Stimulated activated CD4-positive, alpha-beta T cell treated with anti-CD3 and anti-CD28 coated beads, Interleukin-12 subunit alpha, Interleukin-12 subunit beta, amount 100 ng/mL, for 4 hours (primary cell): ENCODE results near the gene STOM.

ENCODE experiments used
- DNase-seq: peaks from one replicate; pipeline ENCODE4 v3.0.0-alpha.2; 2020

Gene STOM

DNA sequence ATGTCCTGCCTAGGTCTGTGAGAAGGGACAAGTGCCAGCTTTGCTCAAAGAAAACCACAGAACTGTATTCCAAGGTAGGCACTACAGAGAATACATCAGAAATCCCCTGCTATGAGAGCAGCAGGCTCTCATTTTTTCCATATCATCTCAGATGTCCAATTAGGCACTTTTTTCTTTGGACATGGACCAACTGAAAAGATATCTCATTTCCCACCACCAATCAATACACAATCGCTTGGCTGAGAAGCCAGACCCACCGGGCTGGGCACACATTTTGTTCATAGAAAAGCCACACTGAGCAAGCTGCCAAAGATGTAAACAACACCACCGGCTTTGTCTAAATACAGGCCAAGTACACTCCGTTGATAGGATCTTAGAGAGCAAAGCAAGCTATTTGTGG is 25.9 kb downstream of the STOM start:
- no peak for DNase-seq

GRCh38 chr9:121340676-121341392 is 29.2 kb downstream of the STOM start:
- no peak for DNase-seq

- no peak for DNase-seq
Observed at GRCh38 chr9:121339437-121339836, 30.6 kb downstream of the STOM start.

- DNase-seq: no peak
Observed at GRCh38 chr9:121336665-121337064, 33.4 kb downstream of the STOM start.

DNA sequence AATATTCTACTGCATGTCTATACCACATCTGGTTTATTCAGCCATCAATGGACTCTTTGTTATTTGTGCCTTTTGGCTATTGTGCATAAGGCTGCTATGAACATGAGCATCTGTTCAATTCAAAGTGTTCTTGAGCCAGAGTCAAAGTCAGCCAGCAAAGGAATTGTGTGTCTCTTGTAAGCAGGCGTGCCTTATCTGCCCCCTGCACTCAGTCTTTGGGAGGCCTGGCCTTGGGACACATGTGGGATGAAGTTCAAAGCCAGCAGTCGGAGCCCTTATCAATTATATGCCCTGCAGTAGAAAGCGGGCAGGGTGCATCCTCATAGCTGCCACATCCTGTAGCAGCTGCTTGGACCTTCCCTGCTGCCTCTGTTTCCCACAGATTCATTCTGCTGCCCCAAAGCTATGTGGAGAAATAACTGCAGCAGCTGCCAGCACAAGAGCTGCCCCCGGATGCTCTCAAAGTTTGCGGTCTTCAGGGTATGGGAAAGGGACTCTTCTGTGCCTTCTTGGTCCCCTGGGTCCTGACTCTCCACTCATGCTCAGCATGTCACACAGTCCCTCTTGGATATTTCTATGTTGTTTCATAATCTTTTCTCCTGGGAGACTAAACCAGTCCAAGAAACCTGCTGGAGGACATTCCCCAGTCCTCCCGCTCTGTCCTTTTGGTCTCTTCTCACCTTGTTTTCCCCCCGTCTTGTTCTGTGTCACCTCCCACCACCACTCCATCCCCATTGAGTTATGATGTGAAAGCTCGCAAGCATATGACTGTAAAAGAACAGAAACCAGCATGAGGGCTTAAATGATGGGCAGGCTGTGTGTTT is 35.9 kb downstream of the STOM start:
- DNase-seq: no peak

DNA sequence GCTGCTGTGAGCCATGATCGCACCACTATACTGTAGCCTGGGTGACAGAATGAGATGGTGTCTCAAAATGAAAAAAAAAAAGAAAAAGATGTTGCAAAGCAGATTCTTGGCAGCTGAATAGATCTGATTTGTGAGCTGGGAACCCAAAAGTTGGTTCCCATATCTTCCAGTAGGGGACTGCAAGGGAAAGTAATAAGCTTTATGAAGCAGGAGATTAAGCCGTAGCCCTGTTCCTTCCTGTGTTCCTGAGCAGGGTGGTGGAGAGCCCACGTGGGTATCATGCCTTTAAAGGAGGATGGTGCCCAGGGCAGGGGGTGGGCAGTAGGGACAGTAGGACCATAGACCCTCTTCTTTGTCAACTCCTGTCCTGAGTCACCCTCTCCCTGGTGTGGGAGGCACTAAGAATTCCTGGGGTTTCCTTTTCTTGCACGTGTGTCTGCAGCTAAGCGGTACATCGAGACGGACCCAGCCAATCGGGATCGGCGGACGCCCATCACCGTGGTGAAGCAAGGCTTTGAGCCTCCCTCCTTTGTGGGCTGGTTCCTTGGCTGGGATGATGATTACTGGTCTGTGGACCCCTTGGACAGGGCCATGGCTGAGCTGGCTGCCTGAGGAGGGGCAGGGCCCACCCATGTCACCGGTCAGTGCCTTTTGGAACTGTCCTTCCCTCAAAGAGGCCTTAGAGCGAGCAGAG is 37.9 kb downstream of the STOM start:
- DNase-seq: no peak

DNA sequence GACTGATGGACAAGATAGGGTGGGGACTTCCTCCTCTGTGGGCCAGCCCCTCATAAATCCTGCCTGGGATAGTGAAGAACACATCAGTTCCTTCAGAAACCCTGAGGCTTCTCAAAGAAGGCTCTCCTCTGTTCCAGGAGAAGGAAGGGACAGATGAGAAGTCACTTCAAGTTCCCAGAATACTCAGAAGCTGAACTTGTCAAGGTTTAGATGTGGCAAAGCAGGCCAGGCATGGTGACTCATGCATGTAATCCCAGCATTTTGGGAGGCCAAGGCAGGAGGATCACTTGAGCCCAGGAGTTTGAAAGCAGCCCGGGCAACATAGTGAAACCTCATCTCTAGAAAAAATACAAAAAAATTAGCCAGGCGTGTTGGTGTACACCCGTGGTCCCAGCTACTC is 38.5 kb downstream of the STOM start:
- no peak for DNase-seq

GRCh38 chr9:121328876-121329681 is 41.0 kb downstream of the STOM start:
- no peak for DNase-seq

GRCh38 chr9:121328476-121328875 is 41.6 kb downstream of the STOM start:
- DNase-seq: no peak

GRCh38 chr9:121326901-121327613 is 43.0 kb downstream of the STOM start:
- no peak for DNase-seq

- DNase-seq: no peak
Observed at GRCh38 chr9:121326130-121326838, 43.8 kb downstream of the STOM start.

- DNase-seq: no peak
Observed at GRCh38 chr9:121325387-121325786, 44.7 kb downstream of the STOM start.

- DNase-seq: no peak
Observed at GRCh38 chr9:121324755-121325154, 45.3 kb downstream of the STOM start.

- no peak for DNase-seq
Observed at GRCh38 chr9:121324316-121324715, 45.7 kb downstream of the STOM start.

GRCh38 chr9:121323449-121324151 is 46.5 kb downstream of the STOM start:
- no peak for DNase-seq

DNA sequence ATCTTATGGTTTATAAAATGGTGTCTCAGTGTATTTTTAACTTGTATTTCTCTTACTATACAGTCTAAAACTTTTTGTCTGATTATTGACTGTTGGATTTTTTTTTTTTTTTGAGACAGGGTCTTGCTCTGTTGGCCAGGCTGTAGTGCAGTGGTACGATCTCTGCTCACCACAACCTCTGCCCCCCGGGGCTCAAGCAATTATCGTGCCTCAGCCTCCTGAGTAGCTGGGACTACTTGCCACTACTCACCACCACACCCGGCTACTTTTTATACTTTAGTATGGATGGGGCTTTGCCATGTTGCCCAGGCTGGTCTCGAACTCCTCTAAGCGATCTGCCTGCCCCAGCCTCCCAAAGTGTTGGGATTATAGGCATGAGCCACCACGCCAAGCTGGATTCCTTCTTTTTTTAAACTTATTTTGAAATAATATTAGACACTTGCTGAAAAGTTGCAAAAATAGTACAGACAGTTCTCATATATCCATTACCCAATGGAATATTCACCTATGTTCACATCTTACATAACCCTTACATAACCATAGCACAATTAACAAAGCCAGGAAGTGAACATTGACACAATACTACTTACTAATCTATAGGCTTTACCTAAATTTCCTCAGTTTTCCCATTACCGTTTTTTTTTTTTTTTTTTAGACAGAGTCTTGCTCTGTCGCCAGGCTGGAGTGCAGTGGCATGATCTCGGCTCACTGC is 47.2 kb downstream of the STOM start:
- DNase-seq: no peak

- no peak for DNase-seq
Observed at GRCh38 chr9:121322037-121322736, 47.9 kb downstream of the STOM start.

GRCh38 chr9:121321016-121321503 is 49.0 kb downstream of the STOM start:
- DNase-seq: no peak

GRCh38 chr9:121319383-121319780 is 50.7 kb downstream of the STOM start:
- no peak for DNase-seq
